PFSK-1 (cell line): ENCODE measurements around the gene MAD1L1.

ENCODE experiments used
- POLR2AphosphoS5 ChIP-seq: IDR thresholded peaks from 2 replicates; pipeline ENCODE4 v1.6.1; 2012; ENCODE audit warnings: low read depth, mild to moderate bottlenecking, control low read depth, low read length, moderate library complexity
- SIN3A ChIP-seq: IDR thresholded peaks from 2 replicates; pipeline ENCODE4 v1.6.1; 2012; ENCODE audit warnings: mild to moderate bottlenecking, low read length, moderate library complexity, borderline replicate concordance; ENCODE audit not compliant: insufficient read depth
- TAF1 ChIP-seq: IDR thresholded peaks from 2 replicates; pipeline ENCODE4 v1.6.1; 2012; ENCODE audit warnings: low read length, control low read depth, borderline replicate concordance; ENCODE audit not compliant: insufficient read depth

DNA sequence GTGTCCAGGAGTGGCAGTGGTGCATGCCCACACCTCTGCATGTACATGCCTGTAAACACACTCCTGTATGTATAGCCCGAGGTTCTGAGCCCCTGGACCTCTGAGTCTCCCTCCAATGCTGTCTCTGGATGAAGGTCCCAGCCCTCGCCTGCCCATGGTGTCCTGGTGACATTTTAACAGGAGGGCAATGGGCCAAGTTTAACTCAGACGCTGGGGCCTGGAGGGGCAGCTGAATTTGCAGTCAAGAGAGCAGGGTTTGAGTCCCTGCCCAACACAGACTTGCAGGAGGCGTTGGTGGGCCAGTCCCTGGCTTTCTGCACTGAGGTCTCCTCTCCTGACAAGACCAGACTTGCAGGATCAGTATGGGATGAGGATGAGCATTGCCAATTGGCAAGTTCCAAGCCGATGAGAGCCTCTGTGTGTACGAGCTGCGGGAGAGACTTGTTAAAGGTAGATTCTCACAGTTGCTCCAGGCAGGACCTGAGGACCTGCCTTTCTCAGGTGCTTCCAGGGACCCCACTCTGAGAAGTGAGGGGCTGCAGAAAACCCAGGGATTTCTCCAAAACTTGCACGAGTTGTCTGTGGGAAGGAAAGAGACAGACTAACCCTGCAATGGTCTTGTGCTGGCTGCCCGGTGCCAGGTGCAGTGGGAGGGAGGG is 420.8 kb downstream of the MAD1L1 start:
- no peak for TF ChIP-seq TAF1
- TF ChIP-seq POLR2AphosphoS5 = no peak
- TF ChIP-seq SIN3A = no peak
